ENCODE data around the gene ZDHHC13.

The ZDHHC13 gene

GRCh38 chr11:19225581-19225980 lies 108.6 kb downstream of the ZDHHC13 start:
- no peak for DNase-seq (ENCODE audit: low read depth)
- H3K4me3 ChIP-seq (ENCODE audit: low read length), result no peak overlapping the region
- TF ChIP-seq, protein P1, sequence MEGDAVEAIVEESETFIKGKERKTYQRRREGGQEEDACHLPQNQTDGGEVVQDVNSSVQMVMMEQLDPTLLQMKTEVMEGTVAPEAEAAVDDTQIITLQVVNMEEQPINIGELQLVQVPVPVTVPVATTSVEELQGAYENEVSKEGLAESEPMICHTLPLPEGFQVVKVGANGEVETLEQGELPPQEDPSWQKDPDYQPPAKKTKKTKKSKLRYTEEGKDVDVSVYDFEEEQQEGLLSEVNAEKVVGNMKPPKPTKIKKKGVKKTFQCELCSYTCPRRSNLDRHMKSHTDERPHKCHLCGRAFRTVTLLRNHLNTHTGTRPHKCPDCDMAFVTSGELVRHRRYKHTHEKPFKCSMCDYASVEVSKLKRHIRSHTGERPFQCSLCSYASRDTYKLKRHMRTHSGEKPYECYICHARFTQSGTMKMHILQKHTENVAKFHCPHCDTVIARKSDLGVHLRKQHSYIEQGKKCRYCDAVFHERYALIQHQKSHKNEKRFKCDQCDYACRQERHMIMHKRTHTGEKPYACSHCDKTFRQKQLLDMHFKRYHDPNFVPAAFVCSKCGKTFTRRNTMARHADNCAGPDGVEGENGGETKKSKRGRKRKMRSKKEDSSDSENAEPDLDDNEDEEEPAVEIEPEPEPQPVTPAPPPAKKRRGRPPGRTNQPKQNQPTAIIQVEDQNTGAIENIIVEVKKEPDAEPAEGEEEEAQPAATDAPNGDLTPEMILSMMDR (IDR thresholded peaks at IDR 0.05; ENCODE audit: insufficient read depth, low read depth, low read length, missing control alignments), result no peak
